HuH-7 (cell line): ENCODE measurements around the gene NDST4.

Source experiments
- DNase-seq: peaks from one replicate; pipeline ENCODE4 v3.0.0; 2011; ENCODE audit warnings: low spot score

Gene NDST4

DNA sequence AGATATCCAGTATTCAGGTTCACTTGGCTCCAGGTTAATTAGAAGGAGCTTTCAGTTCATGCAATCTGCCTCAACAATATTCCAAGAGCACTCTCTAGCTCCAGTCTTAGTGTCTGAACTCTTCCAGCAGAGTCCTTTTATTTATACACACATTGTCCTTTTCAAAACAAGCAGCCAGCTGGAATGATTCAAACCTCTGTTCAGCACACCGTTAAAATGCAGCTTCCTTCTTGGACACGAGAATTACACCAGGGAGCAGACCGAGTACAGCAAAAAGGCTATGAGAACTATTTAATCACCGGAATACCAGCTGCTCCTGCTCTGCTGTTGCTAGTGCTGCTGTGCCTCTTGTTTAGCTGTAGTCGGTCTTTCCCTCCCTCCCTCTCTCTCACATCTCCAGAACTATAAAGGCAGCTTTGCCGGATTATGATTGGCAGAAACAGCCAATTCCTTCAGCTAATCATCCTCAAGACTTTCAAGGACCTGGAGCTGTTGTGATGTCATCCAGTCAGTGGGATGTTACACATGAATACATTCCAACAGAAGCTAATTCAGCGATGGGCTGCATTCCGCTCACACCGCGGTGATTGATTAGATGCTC is at the start of gene NDST4:
TSS of gene NDST4 (minus strand) at position 115 of the 601 bp plus-strand sequence. CDS start 36,584 bp downstream, outside the sequence.
- DNase-seq: no peak

GRCh38 chr4:115159141-115159540 is 45.7 kb upstream of the NDST4 start:
- no peak for DNase-seq

- DNase-seq: no peak
Measured at GRCh38 chr4:115158296-115158695, 44.9 kb upstream of the NDST4 start.

DNA sequence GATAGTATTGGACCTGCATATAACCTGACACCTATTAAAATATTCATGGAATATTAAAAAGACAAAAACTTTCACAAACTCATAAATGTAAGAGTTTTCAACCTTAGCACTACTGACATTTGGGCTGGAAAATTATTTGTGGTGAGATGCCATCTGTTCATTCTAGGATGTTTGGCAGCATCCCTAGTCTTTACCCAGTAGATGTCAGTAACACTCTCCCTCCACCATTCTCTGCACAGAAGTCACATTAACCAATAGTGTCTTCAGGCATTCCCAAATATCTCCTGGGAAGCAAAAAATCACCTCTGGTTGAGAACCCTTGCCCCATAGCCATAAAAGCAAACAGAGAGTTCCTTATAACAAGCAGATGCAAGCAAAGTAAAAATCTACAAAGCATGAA is 41.4 kb upstream of the NDST4 start:
- no peak for DNase-seq

GRCh38 chr4:115152965-115153364 is 39.5 kb upstream of the NDST4 start:
- no peak for DNase-seq

DNA sequence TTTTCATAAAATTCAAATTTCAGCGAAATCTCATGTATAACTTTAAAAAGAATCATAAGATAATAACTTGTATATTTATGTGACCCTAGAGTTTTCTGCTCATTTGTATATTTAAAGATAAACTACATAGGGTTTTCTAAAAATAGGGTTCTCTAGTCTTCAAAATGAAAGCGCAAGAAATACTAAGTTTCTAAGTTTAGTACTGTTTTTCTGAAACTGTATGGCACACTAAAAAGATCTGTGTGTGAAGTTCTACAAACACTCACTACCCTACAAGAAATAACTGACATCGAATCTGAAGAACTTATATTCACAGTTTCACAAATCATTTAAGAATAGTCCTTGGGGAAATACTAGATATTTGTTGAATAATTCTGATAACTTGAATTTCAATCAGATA is 38.7 kb upstream of the NDST4 start:
- no peak for DNase-seq

- DNase-seq: no peak
Measured at GRCh38 chr4:115149106-115149505, 35.7 kb upstream of the NDST4 start.

DNA sequence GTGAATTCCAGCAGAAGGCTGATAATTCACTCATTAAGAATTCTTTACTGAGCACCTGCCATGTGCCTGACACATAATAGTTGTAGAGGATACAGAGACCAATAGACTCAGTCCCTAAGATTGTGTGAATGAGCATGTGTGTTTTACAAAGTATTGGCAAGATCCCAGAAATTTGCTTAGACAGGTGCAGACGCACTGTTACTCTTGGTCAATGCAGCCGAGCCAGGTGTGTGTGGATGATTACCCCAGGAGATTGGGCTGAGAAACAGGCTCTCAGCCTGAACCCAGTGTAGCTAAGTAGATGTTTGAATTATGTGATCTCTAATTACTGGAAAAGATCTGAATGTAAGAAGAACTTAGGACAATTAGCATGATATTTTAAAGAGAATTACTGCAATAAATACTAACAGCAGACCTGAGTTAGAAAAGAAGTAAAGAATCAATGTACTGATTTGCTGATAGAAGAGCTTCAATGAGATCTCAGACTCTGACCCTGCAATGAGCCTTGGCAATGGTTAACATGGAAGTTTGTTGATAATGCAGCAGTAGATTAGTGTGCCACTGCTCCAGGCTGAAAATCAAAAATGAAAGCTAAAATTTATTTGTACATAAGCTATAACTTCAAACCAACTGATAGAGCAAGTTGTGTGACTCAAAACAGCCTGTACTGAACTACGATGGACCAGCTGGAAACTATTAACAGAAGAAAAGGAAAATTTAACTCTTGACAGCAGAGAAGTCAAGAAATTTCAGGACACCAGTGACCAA is 32.2 kb upstream of the NDST4 start:
- no peak for DNase-seq

GRCh38 chr4:115128037-115128436 is 14.6 kb upstream of the NDST4 start:
- DNase-seq: no peak

GRCh38 chr4:115126491-115126890 is 13.1 kb upstream of the NDST4 start:
- no peak for DNase-seq

- DNase-seq: no peak
Measured at GRCh38 chr4:115121351-115122043, 8.1 kb upstream of the NDST4 start.

GRCh38 chr4:115119804-115120352 is 6.5 kb upstream of the NDST4 start:
- no peak for DNase-seq

- no peak for DNase-seq
Measured at GRCh38 chr4:115117651-115118050, 4.2 kb upstream of the NDST4 start.

GRCh38 chr4:115110191-115111181 is 2.9 kb downstream of the NDST4 start:
- DNase-seq: no peak

DNA sequence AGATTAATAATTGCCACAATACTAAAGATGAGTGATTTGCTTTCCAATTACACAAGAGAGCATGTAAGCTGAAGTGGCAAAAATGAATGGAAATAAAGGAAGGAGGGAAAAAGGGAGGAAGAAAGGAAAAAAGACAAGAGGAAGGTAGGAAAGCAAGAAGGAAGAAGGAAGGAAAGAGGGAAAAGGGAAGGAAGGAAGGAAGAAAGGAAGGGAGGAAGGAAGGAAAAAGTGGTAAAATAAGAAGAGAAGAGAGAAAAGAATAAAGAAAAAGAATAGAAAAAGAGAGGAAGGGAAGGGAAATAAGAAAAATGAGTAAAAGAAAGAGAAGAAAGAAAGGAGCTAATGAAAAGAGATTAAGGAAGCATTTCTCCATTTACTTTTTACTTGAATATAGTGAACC is 4.6 kb downstream of the NDST4 start:
- DNase-seq: no peak

DNA sequence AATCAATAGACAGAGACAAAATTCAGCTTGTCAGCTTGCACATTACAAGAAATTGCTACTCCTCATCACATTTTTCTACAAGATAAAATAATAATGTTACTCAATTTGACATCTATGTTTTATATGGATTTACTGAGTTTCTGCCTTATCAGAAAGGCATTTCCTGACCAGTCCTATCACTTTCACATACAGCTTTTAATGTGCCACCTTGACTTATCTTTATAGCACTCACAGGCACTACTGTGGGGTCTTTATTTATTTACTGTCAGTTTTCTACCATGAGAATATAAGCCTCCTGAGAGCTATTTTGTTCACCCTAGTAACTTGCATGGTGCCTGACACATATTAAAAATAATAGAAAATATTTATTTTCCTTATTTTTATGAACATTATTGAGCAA is 6.0 kb downstream of the NDST4 start:
- DNase-seq: no peak

DNA sequence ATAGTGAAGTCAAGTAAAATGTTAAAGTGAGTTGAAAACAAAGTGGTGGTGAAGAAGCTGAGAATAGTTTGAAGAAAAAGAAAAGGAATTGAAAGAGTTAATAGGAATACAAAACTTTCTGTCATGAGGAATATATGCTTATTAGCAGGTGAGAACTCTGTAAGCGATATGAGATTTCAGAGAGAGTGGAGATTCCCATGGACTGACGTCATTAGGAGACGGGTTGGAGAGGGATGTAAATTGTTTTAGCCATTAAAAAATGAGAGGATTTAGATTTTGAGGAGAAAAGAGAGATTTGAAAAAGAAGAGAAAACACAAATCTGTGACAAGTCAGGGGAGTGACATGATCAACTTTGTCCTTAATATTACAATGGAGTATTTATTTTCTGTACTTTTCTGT is 11.7 kb downstream of the NDST4 start:
- no peak for DNase-seq

- peak; percentile 1 for DNase-seq
Measured at GRCh38 chr4:115090483-115091075, 22.8 kb downstream of the NDST4 start.

DNA sequence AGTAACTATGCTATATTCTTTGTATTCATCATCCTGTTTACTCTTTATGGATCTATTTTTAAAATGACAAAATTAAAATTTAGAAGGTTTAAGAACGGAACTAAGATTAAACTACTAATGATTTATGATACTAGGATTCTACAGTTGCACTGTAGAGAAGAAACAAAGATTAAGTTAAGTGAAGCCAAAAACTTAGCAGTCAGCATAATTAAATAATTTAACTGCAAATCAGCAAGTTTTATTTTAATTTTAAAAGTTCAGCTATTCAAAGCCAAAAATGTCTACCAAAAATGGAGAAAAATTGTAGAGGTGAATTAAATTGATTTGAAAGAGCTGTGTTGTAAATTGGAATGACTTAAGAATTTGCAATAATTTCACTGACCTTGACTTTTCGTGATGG is 30.8 kb downstream of the NDST4 start:
- no peak for DNase-seq

- DNase-seq: no peak
Measured at GRCh38 chr4:115076691-115077090, 36.7 kb downstream of the NDST4 start.

GRCh38 chr4:115058533-115058932 is 54.9 kb downstream of the NDST4 start:
- no peak for DNase-seq
